Neural cell (in vitro differentiated cells): Measurements from ENCODE around the gene NLRP3.

Experiments used
- EZH2 ChIP-seq: fragments of 200-600, 300-800 bp; shearing (Covaris generic), sonication (generic); IDR thresholded peaks from 2 replicates; pipeline ENCODE4 v1.6.1; 2014; ENCODE audit warnings: antibody characterized with exemption, low read length, borderline replicate concordance, mild to moderate bottlenecking; ENCODE audit not compliant: insufficient read depth, poor library complexity, severe bottlenecking
- POLR2AphosphoS5 ChIP-seq: IDR thresholded peaks from 2 replicates; pipeline ENCODE4 v1.6.1; 2012

GRCh38 chr1:247392088-247392487 is 23.9 kb upstream of the NLRP3 start:
- TF ChIP-seq EZH2 = no peak
- no peak for TF ChIP-seq POLR2AphosphoS5
